KMS-11 (cell line): ENCODE measurements around the gene FAM222B.
A peak's percentile ranks its signal among the peaks of the same experiment; 100 is the strongest.

Source experiments
- H2AFZ ChIP-seq: fragments of 200-600 bp; sonication (generic); 2 replicates; pipeline ENCODE4 v1.6.1; 2016; ENCODE audit warnings: antibody characterized with exemption, mixed run types, low read depth
- H3K27ac ChIP-seq: fragments of 200-600 bp; sonication (generic); 2 replicates; pipeline ENCODE4 v1.6.1; 2016; ENCODE audit warnings: mild to moderate bottlenecking, mixed run types
- H3K27me3 ChIP-seq: fragments of 200-600 bp; sonication (generic); 2 replicates; pipeline ENCODE4 v1.6.1; 2017; ENCODE audit warnings: mild to moderate bottlenecking, low read depth, mixed run types, moderate library complexity; ENCODE audit not compliant: insufficient read depth
- H3K36me3 ChIP-seq: fragments of 200-600 bp; sonication (generic); 2 replicates; pipeline ENCODE4 v1.6.1; 2017; ENCODE audit warnings: mild to moderate bottlenecking, mixed run types; ENCODE audit not compliant: insufficient read depth
- H3K4me1 ChIP-seq: fragments of 200-600 bp; sonication (generic); 2 replicates; pipeline ENCODE4 v1.6.1; 2016; ENCODE audit warnings: mild to moderate bottlenecking, low read depth, mixed run types; ENCODE audit not compliant: poor library complexity, severe bottlenecking
- H3K4me2 ChIP-seq: fragments of 200-600 bp; sonication (generic); 2 replicates; pipeline ENCODE4 v1.7.0; 2016; ENCODE audit warnings: mild to moderate bottlenecking, mixed run types
- H3K4me3 ChIP-seq: fragments of 200-600 bp; sonication (generic); IDR thresholded peaks from 2 replicates; pipeline ENCODE4 v1.6.1; 2017; ENCODE audit warnings: low read depth, low read length, mixed read lengths; ENCODE audit not compliant: insufficient read depth
- H3K79me2 ChIP-seq: fragments of 200-600 bp; sonication (generic); 2 replicates; pipeline ENCODE4 v1.6.1; 2016; ENCODE audit warnings: low read depth, mixed run types; ENCODE audit not compliant: insufficient read depth
- H3K9ac ChIP-seq: fragments of 200-600 bp; sonication (generic); 2 replicates; pipeline ENCODE4 v1.6.1; 2016; ENCODE audit warnings: mild to moderate bottlenecking, mixed run types
- H4K20me1 ChIP-seq: fragments of 200-600 bp; sonication (generic); 2 replicates; pipeline ENCODE4 v1.6.1; 2016; ENCODE audit warnings: mild to moderate bottlenecking, mixed run types; ENCODE audit not compliant: insufficient read depth
- CTCF ChIP-seq: fragments of 200-600 bp; sonication (generic); conservative IDR thresholded peaks from 2 replicates; pipeline ENCODE4 v1.6.1; 2017; ENCODE audit warnings: low read depth, mild to moderate bottlenecking, antibody characterized with exemption, low read length, moderate library complexity, mixed read lengths

Gene FAM222B

GRCh38 chr17:28816540-28816939 lies 26.1 kb downstream of the FAM222B start:
- Histone ChIP-seq H3K36me3 (no peaks in the 10 kb centered on the region), H3K4me3 (no peak overlapping the region), H3K27ac (no peak overlapping the region), H3K4me2 (no peak overlapping the region), H3K9ac (no peak overlapping the region), H4K20me1 (peaks cover 4% of the 10 kb centered on the region; the same call in 1 of the 2 replicates), H3K79me2 (peaks cover 19% of the 10 kb centered on the region; the same call in 1 of the 2 replicates), H3K27me3 (no peaks in the 10 kb centered on the region), H2AFZ (no peak overlapping the region), H3K4me1 (peaks cover 7% of the 10 kb centered on the region)
- no peak for TF ChIP-seq CTCF

- Histone ChIP-seq H3K27ac (peak overlapping the region; percentile 57), H3K4me3 (no peak overlapping the region), H2AFZ (peak overlapping the region; percentile 72), H3K79me2 (peaks cover 28% of the 10 kb centered on the region; the same call in 1 of the 2 replicates), H3K4me1 (peaks cover 39% of the 10 kb centered on the region), H3K36me3 (no peaks in the 10 kb centered on the region), H3K27me3 (no peaks in the 10 kb centered on the region), H3K4me2 (peak overlapping the region; percentile 92), H4K20me1 (no peaks in the 10 kb centered on the region), H3K9ac (peak overlapping the region; percentile 57; the same call in 1 of the 2 replicates)
- no peak for TF ChIP-seq CTCF
Observed at GRCh38 chr17:28812748-28813377, 29.7 kb downstream of the FAM222B start.

- H3K27ac ChIP-seq, result peak overlapping the region; percentile 57
- H3K4me1 ChIP-seq, result peaks cover 40% of the 10 kb centered on the region
- H2AFZ ChIP-seq, result peak overlapping the region; percentile 72
- no peak for TF ChIP-seq CTCF
- H4K20me1 ChIP-seq, result no peaks in the 10 kb centered on the region
- H3K4me2 ChIP-seq, result peak overlapping the region; percentile 79
- peak overlapping the region; percentile 57; the same call in 1 of the 2 replicates for H3K9ac ChIP-seq
- no peaks in the 10 kb centered on the region for H3K36me3 ChIP-seq
- no peak overlapping the region for H3K4me3 ChIP-seq
- H3K27me3 ChIP-seq, result no peaks in the 10 kb centered on the region
- H3K79me2 ChIP-seq, result peaks cover 30% of the 10 kb centered on the region; the same call in 1 of the 2 replicates
Observed at GRCh38 chr17:28812091-28812747, 30.4 kb downstream of the FAM222B start.

- Histone ChIP-seq H3K27ac (no peak overlapping the region), H3K4me2 (peak overlapping the region; percentile 79), H3K4me1 (peaks cover 40% of the 10 kb centered on the region), H2AFZ (peak overlapping the region; percentile 72), H3K9ac (peak overlapping the region; percentile 57; the same call in 1 of the 2 replicates), H4K20me1 (no peaks in the 10 kb centered on the region), H3K36me3 (no peaks in the 10 kb centered on the region), H3K79me2 (peaks cover 30% of the 10 kb centered on the region; the same call in 1 of the 2 replicates), H3K27me3 (no peaks in the 10 kb centered on the region), H3K4me3 (no peak overlapping the region)
- TF ChIP-seq CTCF, result no peak
Observed at GRCh38 chr17:28811651-28812090, 30.9 kb downstream of the FAM222B start.
